ENCODE measurements around the gene SLC12A5. TPM values are rescaled to one million over a fixed set of nuclear protein-coding genes. Genes with fewer than 3 reads are reported as not detected.

The SLC12A5 gene
- polyA plus RNA-seq, 2 of the 4 experiments (the other 2 are of a cell fraction), result 3.0 to 10.8 TPM

DNA sequence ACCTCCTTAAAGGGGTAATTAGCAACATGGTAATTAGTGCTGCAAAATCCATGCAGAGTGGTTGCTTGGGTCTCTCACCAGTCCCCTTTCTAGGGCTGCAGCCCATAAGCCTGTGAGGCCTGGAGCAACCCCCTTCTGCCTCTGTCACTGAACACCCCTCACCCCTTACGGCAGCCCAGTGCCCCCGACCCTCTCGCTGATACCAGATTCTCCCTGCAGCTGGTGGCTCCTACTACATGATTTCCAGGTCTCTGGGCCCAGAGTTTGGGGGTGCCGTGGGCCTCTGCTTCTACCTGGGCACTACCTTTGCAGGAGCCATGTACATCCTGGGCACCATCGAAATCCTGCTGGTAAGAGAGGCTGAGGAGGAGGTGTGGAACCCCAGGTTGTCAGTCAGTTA is 8.0 kb downstream of the SLC12A5 start:
- POLR2A ChIA-PET, result no interaction called here
- TF ChIP-seq, protein P1, sequence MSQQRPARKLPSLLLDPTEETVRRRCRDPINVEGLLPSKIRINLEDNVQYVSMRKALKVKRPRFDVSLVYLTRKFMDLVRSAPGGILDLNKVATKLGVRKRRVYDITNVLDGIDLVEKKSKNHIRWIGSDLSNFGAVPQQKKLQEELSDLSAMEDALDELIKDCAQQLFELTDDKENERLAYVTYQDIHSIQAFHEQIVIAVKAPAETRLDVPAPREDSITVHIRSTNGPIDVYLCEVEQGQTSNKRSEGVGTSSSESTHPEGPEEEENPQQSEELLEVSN (IDR thresholded peaks at IDR 0.05; ENCODE audit: borderline replicate concordance, low read depth), result no peak
- TF ChIP-seq, protein P2, sequence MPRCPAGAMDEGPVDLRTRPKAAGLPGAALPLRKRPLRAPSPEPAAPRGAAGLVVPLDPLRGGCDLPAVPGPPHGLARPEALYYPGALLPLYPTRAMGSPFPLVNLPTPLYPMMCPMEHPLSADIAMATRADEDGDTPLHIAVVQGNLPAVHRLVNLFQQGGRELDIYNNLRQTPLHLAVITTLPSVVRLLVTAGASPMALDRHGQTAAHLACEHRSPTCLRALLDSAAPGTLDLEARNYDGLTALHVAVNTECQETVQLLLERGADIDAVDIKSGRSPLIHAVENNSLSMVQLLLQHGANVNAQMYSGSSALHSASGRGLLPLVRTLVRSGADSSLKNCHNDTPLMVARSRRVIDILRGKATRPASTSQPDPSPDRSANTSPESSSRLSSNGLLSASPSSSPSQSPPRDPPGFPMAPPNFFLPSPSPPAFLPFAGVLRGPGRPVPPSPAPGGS (IDR thresholded peaks at IDR 0.05), result no peak
- no peak for TF ChIP-seq CHD2 (IDR thresholded peaks at IDR 0.05; ENCODE audit: low read length, partially characterized antibody)
- TF ChIP-seq HEYL (CRISPR knock-in tag; IDR thresholded peaks at IDR 0.05), result no peak
- TF ChIP-seq, protein P3, sequence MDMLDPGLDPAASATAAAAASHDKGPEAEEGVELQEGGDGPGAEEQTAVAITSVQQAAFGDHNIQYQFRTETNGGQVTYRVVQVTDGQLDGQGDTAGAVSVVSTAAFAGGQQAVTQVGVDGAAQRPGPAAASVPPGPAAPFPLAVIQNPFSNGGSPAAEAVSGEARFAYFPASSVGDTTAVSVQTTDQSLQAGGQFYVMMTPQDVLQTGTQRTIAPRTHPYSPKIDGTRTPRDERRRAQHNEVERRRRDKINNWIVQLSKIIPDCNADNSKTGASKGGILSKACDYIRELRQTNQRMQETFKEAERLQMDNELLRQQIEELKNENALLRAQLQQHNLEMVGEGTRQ (IDR thresholded peaks at IDR 0.05), result no peak
- TF ChIP-seq JUNB (IDR thresholded peaks at IDR 0.05), result no peak
- no peak for TF ChIP-seq ZSCAN20 (CRISPR knock-in tag; IDR thresholded peaks at IDR 0.05)
- no peak for TF ChIP-seq HOXA7 (CRISPR knock-in tag; IDR thresholded peaks at IDR 0.05)
- TF ChIP-seq RAD21 (conservative IDR thresholded peaks at IDR 0.05 in 1 of 2, IDR thresholded peaks at IDR 0.05 in 1 of 2), result no peak
- no peak for TF ChIP-seq EHMT2 (IDR thresholded peaks at IDR 0.05; ENCODE audit: low read depth)
- no peak for TF ChIP-seq CEBPB (IDR thresholded peaks at IDR 0.05)
- no peak for TF ChIP-seq NPAS2 (CRISPR knock-in tag; IDR thresholded peaks at IDR 0.05; ENCODE audit: borderline replicate concordance)
- no peak for TF ChIP-seq GATA3 (IDR thresholded peaks at IDR 0.05; ENCODE audit: borderline replicate concordance)
- no peak for TF ChIP-seq ZFP36 (IDR thresholded peaks at IDR 0.05; ENCODE audit: borderline replicate concordance, partially characterized antibody)
- TF ChIP-seq NFE2L2 (conservative IDR thresholded peaks at IDR 0.05; ENCODE audit: low read length), result no peak
- TF ChIP-seq HOXB5 (CRISPR knock-in tag; IDR thresholded peaks at IDR 0.05), result no peak
- TF ChIP-seq EHF (CRISPR knock-in tag; IDR thresholded peaks at IDR 0.05), result no peak
- no peak for TF ChIP-seq ESRRA (IDR thresholded peaks at IDR 0.05; ENCODE audit: borderline replicate concordance, low read length)
- no peak for TF ChIP-seq RARB (CRISPR knock-in tag; IDR thresholded peaks at IDR 0.05)
- H3K4me2 ChIP-seq, result no peak overlapping the region
- no peak overlapping the region for H3K27ac ChIP-seq
- ATAC-seq (no peak), DNase-seq (ENCODE audit: low read depth in 1 of 2, low spot score in 1 of 2) (no peak), FAIRE-seq (no peak)
- CTCF ChIA-PET, result interaction anchor here (1.0 to 3.1 kb wide), 5 partner anchors 10 to 50 kb away, joined by 3 to 15 read pairs (median 3); no protein-coding TSS in a partner anchor
- WGBS (ENCODE audit: missing lambda C conversion rate), result 4% methylated on average over 4 of the region's 5 CpGs
- H3K4me1 ChIP-seq, result no peaks in the 10 kb centered on the region
- H3K4me3 ChIP-seq, result no peak overlapping the region
- no peaks in the 10 kb centered on the region for H3K9me3 ChIP-seq

DNA sequence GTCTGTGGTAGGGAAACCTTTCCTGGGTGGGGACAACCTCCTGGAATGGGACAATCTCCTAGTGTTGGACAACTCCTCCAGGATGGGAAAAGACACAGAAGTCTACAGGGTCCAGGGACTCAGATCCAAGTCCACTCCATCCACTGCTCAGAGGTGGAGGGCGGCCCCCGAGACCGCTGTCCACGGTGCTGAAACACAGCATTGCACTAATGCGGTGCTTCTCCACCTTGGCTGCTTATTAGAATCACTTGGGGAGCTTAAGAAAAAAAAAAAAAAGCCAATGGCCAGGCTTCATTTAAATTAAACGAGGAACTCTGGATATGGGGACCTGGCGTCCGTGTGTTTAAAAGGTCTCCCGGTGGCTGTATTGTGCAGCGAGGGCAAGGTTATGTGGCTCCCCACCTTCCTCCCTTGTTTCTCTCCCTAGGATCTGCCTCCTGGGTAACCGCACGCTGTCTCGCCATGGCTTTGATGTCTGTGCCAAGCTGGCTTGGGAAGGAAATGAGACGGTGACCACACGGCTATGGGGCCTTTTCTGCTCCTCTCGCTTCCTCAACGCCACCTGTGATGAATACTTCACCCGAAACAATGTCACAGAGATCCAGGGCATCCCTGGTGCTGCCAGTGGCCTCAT is 12.0 kb downstream of the SLC12A5 start:
- FAIRE-seq (no peak), ATAC-seq (peak; percentile 61 to 78; a peak in 3 of 6 replicates), DNase-seq (ENCODE audit: low read depth in 1 of 2, low spot score in 1 of 2) (peak; percentile 24 to 25)
- Histone ChIP-seq H3K9me3 (no peaks in the 10 kb centered on the region), H3K27ac (no peak overlapping the region), H3K4me3 (no peak overlapping the region), H3K4me2 (no peak overlapping the region), H3K4me1 (no peaks in the 10 kb centered on the region)
- ChIA-PET POLR2A (no interaction called here), CTCF (interaction anchor here (0.6 to 3.5 kb wide), 5 partner anchors 12 to 54 kb away, joined by 3 to 19 read pairs (median 3); partner anchors contain the start of gene SLC12A5)
- WGBS (ENCODE audit: missing lambda C conversion rate), result 24% methylated on average over 17 of the region's 18 CpGs
- no peak for TF ChIP-seq NFE2L2 (conservative IDR thresholded peaks at IDR 0.05; ENCODE audit: low read length)
- peak; percentile 91 for TF ChIP-seq EHMT2 (IDR thresholded peaks at IDR 0.05; ENCODE audit: low read depth)
- TF ChIP-seq ZFP36 (IDR thresholded peaks at IDR 0.05; ENCODE audit: borderline replicate concordance, partially characterized antibody), result no peak
- no peak for TF ChIP-seq FOXS1 (CRISPR knock-in tag; IDR thresholded peaks at IDR 0.05)
- no peak for TF ChIP-seq TFCP2L1 (CRISPR knock-in tag; IDR thresholded peaks at IDR 0.05)
- TF ChIP-seq, protein P4, sequence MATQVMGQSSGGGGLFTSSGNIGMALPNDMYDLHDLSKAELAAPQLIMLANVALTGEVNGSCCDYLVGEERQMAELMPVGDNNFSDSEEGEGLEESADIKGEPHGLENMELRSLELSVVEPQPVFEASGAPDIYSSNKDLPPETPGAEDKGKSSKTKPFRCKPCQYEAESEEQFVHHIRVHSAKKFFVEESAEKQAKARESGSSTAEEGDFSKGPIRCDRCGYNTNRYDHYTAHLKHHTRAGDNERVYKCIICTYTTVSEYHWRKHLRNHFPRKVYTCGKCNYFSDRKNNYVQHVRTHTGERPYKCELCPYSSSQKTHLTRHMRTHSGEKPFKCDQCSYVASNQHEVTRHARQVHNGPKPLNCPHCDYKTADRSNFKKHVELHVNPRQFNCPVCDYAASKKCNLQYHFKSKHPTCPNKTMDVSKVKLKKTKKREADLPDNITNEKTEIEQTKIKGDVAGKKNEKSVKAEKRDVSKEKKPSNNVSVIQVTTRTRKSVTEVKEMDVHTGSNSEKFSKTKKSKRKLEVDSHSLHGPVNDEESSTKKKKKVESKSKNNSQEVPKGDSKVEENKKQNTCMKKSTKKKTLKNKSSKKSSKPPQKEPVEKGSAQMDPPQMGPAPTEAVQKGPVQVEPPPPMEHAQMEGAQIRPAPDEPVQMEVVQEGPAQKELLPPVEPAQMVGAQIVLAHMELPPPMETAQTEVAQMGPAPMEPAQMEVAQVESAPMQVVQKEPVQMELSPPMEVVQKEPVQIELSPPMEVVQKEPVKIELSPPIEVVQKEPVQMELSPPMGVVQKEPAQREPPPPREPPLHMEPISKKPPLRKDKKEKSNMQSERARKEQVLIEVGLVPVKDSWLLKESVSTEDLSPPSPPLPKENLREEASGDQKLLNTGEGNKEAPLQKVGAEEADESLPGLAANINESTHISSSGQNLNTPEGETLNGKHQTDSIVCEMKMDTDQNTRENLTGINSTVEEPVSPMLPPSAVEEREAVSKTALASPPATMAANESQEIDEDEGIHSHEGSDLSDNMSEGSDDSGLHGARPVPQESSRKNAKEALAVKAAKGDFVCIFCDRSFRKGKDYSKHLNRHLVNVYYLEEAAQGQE (IDR thresholded peaks at IDR 0.05), result peak; percentile 95
- no peak for TF ChIP-seq RNF2 (IDR thresholded peaks at IDR 0.05; ENCODE audit: borderline replicate concordance, low read depth)
- TF ChIP-seq CHD2 (IDR thresholded peaks at IDR 0.05; ENCODE audit: low read length, partially characterized antibody), result no peak
